IMR-90 (cell line): ENCODE results near the gene OLFML3. TPM values are rescaled to one million over a fixed set of nuclear protein-coding genes. Genes with fewer than 3 reads are reported as not detected.

ENCODE experiments used
- ATAC-seq: fragments of 200-7000 bp; cut with Tn5 transposase; 2 replicates; pipeline ENCODE4 v1.9.1; 2020; ENCODE audit warnings: low read depth, mild to moderate bottlenecking, moderate library complexity
- BruUV-seq: library from RNA; stranded (reverse); fragments of 400-500 nt; replicated peaks from 2 replicates; lab custom pipeline; 2021; lab: Mats Ljungman, UMichigan
- CTCF ChIA-PET: fragments of 300-600 bp; formaldehyde crosslinking; extraction: SDS; loops from one replicate; lab custom pipeline; 2021; ENCODE audit warnings: antibody characterized with exemption; lab: Yijun Ruan, JAX
- POLR2A ChIA-PET: fragments of 300-600 bp; sonication (Branson Sonifier 250); formaldehyde crosslinking; loops from one replicate; lab custom pipeline; 2022; ENCODE audit warnings: antibody characterized with exemption; ENCODE audit not compliant: unreplicated experiment; lab: Charles Lee
- DNase-seq: peaks from one replicate; pipeline ENCODE4 v3.0.0; 2013
- H2AFZ ChIP-seq: replicated peaks from 2 replicates; pipeline ENCODE3; 2013; ENCODE audit warnings: low read length, mild to moderate bottlenecking; ENCODE audit not compliant: poor library complexity
- H2AK5ac ChIP-seq: 2 replicates; pipeline ENCODE4 v1.6.1; 2013; ENCODE audit warnings: low read depth, low read length, inconsistent platforms
- H2AK9ac ChIP-seq: replicated peaks from 2 replicates; pipeline ENCODE3; 2013; ENCODE audit warnings: mild to moderate bottlenecking, low read depth, low read length, moderate library complexity; ENCODE audit not compliant: poor library complexity
- H2BK120ac ChIP-seq: 2 replicates; pipeline ENCODE4 v1.6.1; 2013; ENCODE audit warnings: low read depth, low read length, inconsistent platforms
- H2BK15ac ChIP-seq: 3 replicates; pipeline ENCODE4 v1.6.1; 2013; ENCODE audit warnings: low read depth, low read length, inconsistent platforms
- H2BK20ac ChIP-seq: 2 replicates; pipeline ENCODE4 v1.6.1; 2013; ENCODE audit warnings: low read depth, mild to moderate bottlenecking, inconsistent platforms, low read length, moderate library complexity
- H2BK5ac ChIP-seq: 2 replicates; pipeline ENCODE4 v1.6.1; 2013; ENCODE audit warnings: mild to moderate bottlenecking, low read depth, low read length, inconsistent platforms; ENCODE audit not compliant: poor library complexity, severe bottlenecking
- H3K14ac ChIP-seq: replicated peaks from 2 replicates; pipeline ENCODE4 v1.6.1; 2013; ENCODE audit warnings: low read depth, low read length, inconsistent platforms
- H3K18ac ChIP-seq: 2 replicates; pipeline ENCODE4 v1.6.1; 2013; ENCODE audit warnings: low read depth, low read length, control low read depth
- H3K23ac ChIP-seq: 2 replicates; pipeline ENCODE4 v1.6.1; 2013; ENCODE audit warnings: low read depth, low read length, inconsistent platforms
- H3K27ac ChIP-seq: 2 replicates; pipeline ENCODE4 v1.5.1; 2013; ENCODE audit warnings: mild to moderate bottlenecking, control low read depth, low read length; ENCODE audit not compliant: insufficient read depth
- H3K27me3 ChIP-seq: 2 replicates; pipeline ENCODE4 v1.6.1; 2013; ENCODE audit warnings: low read length; ENCODE audit not compliant: control insufficient read depth, insufficient read depth
- H3K36me3 ChIP-seq: 2 replicates; pipeline ENCODE4 v1.6.1; 2013; ENCODE audit warnings: low read length, mixed read lengths; ENCODE audit not compliant: control insufficient read depth, insufficient read depth
- H3K4ac ChIP-seq: 2 replicates; pipeline ENCODE4 v1.6.1; 2013; ENCODE audit warnings: low read depth, low read length, inconsistent platforms
- H3K4me1 ChIP-seq: 2 replicates; pipeline ENCODE4 v1.6.1; 2013; ENCODE audit warnings: low read length, mixed read lengths; ENCODE audit not compliant: control insufficient read depth, insufficient read depth
- H3K4me2 ChIP-seq: 2 replicates; pipeline ENCODE4 v1.6.1; 2013; ENCODE audit warnings: low read depth, mild to moderate bottlenecking, control low read depth, low read length, moderate library complexity
- H3K4me3 ChIP-seq: 2 replicates; pipeline ENCODE4 v1.5.1; 2013; ENCODE audit warnings: low read depth, mild to moderate bottlenecking, control low read depth, low read length, moderate library complexity; ENCODE audit not compliant: insufficient read depth
- H3K56ac ChIP-seq: 2 replicates; pipeline ENCODE4 v1.6.1; 2013; ENCODE audit warnings: low read length, inconsistent platforms; ENCODE audit not compliant: insufficient read depth; ENCODE audit errors: extremely low read depth
- H3K79me1 ChIP-seq, 2 experiments: 2 replicates each; pipeline ENCODE4 v1.6.1; 2013; ENCODE audit warnings: low read length in 2 of 2, inconsistent platforms in 1 of 2, low read depth in 1 of 2
- H3K9ac ChIP-seq: 2 replicates; pipeline ENCODE4 v1.6.1; 2013; ENCODE audit warnings: low read depth, low read length, control low read depth
- H3K9me1 ChIP-seq: 2 replicates; pipeline ENCODE4 v1.6.1; 2013; ENCODE audit warnings: low read length, inconsistent platforms; ENCODE audit not compliant: insufficient read depth
- H3K9me3 ChIP-seq: 2 replicates; pipeline ENCODE4 v1.6.1; 2013; ENCODE audit warnings: low read length; ENCODE audit not compliant: control insufficient read depth, insufficient read depth
- H4K20me1 ChIP-seq: 2 replicates; pipeline ENCODE4 v1.6.1; 2013; ENCODE audit warnings: low read length, inconsistent platforms; ENCODE audit not compliant: insufficient read depth
- H4K5ac ChIP-seq: 2 replicates; pipeline ENCODE4 v1.6.1; 2013; ENCODE audit warnings: mild to moderate bottlenecking, low read depth, low read length, control low read depth
- H4K8ac ChIP-seq, 2 experiments: 2 replicates each; pipeline ENCODE4 v1.6.1; 2013; ENCODE audit warnings: low read depth in 2 of 2, low read length in 2 of 2, control low read depth in 1 of 2, inconsistent platforms in 1 of 2
- H4K91ac ChIP-seq: 2 replicates; pipeline ENCODE4 v1.6.1; 2013; ENCODE audit warnings: low read depth, low read length, inconsistent platforms; ENCODE audit not compliant: insufficient read depth
- BHLHE40 ChIP-seq: fragments of 150-350 bp; IDR thresholded peaks from 2 replicates; pipeline ENCODE4 v1.6.1; 2016; ENCODE audit warnings: mild to moderate bottlenecking, low read depth, low read length
- CEBPB ChIP-seq: IDR thresholded peaks from 2 replicates; pipeline ENCODE4 v1.6.1; 2012; ENCODE audit warnings: low read depth, low read length, improper control_type of control experiment
- CHD1 ChIP-seq: IDR thresholded peaks from 2 replicates; pipeline ENCODE4 v1.6.1; 2012; ENCODE audit warnings: low read depth, low read length, improper control_type of control experiment
- CTCF ChIP-seq: conservative IDR thresholded peaks from 2 replicates; pipeline ENCODE4 v1.5.1; 2012; ENCODE audit warnings: mild to moderate bottlenecking, low read depth, low read length, improper control_type of control experiment
- ELK1 ChIP-seq: fragments of 150-350 bp; IDR thresholded peaks from 2 replicates; pipeline ENCODE4 v1.6.1; 2016; ENCODE audit warnings: low read depth, mild to moderate bottlenecking, low read length, moderate library complexity, borderline replicate concordance
- FOS ChIP-seq: fragments of 150-350 bp; IDR thresholded peaks from 2 replicates; pipeline ENCODE4 v1.6.1; 2016; ENCODE audit warnings: low read depth, low read length
- MAFK ChIP-seq: IDR thresholded peaks from 2 replicates; pipeline ENCODE4 v1.6.1; 2012; ENCODE audit warnings: low read depth, low read length, improper control_type of control experiment
- MAZ ChIP-seq: IDR thresholded peaks from 2 replicates; pipeline ENCODE4 v1.6.1; 2012; ENCODE audit warnings: low read depth, mild to moderate bottlenecking, low read length, improper control_type of control experiment, moderate library complexity, borderline replicate concordance
- MXI1 ChIP-seq: IDR thresholded peaks from 2 replicates; pipeline ENCODE4 v1.6.1; 2012; ENCODE audit warnings: low read depth, mild to moderate bottlenecking, low read length, moderate library complexity, borderline replicate concordance
- NFE2L2 ChIP-seq: fragments of 150-350 bp; IDR thresholded peaks from 2 replicates; pipeline ENCODE4 v1.6.1; 2016; ENCODE audit warnings: low read depth, mild to moderate bottlenecking, low read length
- POLR2A ChIP-seq: IDR thresholded peaks from 2 replicates; pipeline ENCODE4 v1.6.1; 2012; ENCODE audit warnings: mild to moderate bottlenecking, low read depth, low read length
- RAD21 ChIP-seq: IDR thresholded peaks from 2 replicates; pipeline ENCODE4 v1.6.1; 2012; ENCODE audit warnings: low read length, improper control_type of control experiment
- RCOR1 ChIP-seq: IDR thresholded peaks from 2 replicates; pipeline ENCODE4 v1.6.1; 2012; ENCODE audit warnings: mild to moderate bottlenecking, low read length, improper control_type of control experiment; ENCODE audit not compliant: insufficient replicate concordance
- RFX5 ChIP-seq: IDR thresholded peaks from 2 replicates; pipeline ENCODE4 v1.8.0; 2012; ENCODE audit warnings: low read depth, mild to moderate bottlenecking, low read length, moderate library complexity
- SMC3 ChIP-seq: fragments of 150-350 bp; IDR thresholded peaks from 2 replicates; pipeline ENCODE4 v1.6.1; 2016; ENCODE audit warnings: low read depth, mild to moderate bottlenecking, antibody characterized with exemption, low read length, moderate library complexity
- USF2 ChIP-seq: fragments of 150-350 bp; IDR thresholded peaks from 2 replicates; pipeline ENCODE4 v1.6.1; 2017; ENCODE audit warnings: mild to moderate bottlenecking, antibody characterized with exemption, low read length, low read depth
- WGBS, 2 experiments: methylation state at CpG; one replicate each; pipeline versions ENCODE4 v1.1.5 to v1.1.7; 2013; ENCODE audit warnings: missing lambda C conversion rate in 2 of 2; ENCODE audit not compliant: insufficient read length in 1 of 2; ENCODE audit errors: extremely low coverage in 2 of 2; 5-methylcytosine and 5-hydroxymethylcytosine counted together
- dilution Hi-C: fragments of 300-500 bp; cut with HindIII; formaldehyde crosslinking; loops from one replicate; pipeline ENCODE4 v1.14.3; 2018; ENCODE audit warnings: low sequenced_read_pairs; ENCODE audit not compliant: unreplicated experiment
- in situ Hi-C: fragments of 300-500 bp; cut with MboI; formaldehyde crosslinking; loops from 3 replicates; pipeline ENCODE4 v1.14.3; 2019; ENCODE audit warnings: low sequenced_read_pairs, inconsistent platforms, mixed read lengths
- intact Hi-C: fragments of 100-400 bp; cut with micrococcal nuclease; formaldehyde crosslinking; loops from 2 replicates; pipeline ENCODE4 v1.10.0; 2022
- polyA plus RNA-seq, 3 experiments: library from polyadenylated mRNA; depleted of rRNA; stranded (reverse); fragments of >200 nt; gene quantifications; 2 replicates each; pipeline ENCODE4 v1.2.3, GENCODE V29; 2012; ENCODE audit warnings: low replicate concordance in 1 of 3
- total RNA-seq: library from RNA; depleted of rRNA; stranded (reverse); fragments of >200 nt; gene quantifications from 2 replicates; pipeline ENCODE4 v1.2.3, GENCODE V29; 2012

Gene OLFML3
- total and polyA plus RNA-seq, 2 of the 4 experiments (the other 2 are of a cell fraction): 40.9 to 71.3 TPM

- no peak for DNase-seq
- CTCF ChIA-PET: interaction anchor here (1.3 kb wide), 1 partner anchor 23 kb away, joined by 4 read pairs; no protein-coding TSS in a partner anchor
- Histone ChIP-seq H4K91ac (no peak overlapping the region), H3K4me1 (peaks cover 2% of the 10 kb centered on the region; the same call in 1 of the 2 replicates), H2BK20ac (no peak overlapping the region), H2BK5ac (no peak overlapping the region), H3K9me3 (no peaks in the 10 kb centered on the region), H3K36me3 (no peaks in the 10 kb centered on the region), H4K5ac (no peak overlapping the region), H4K20me1 (peaks cover 72% of the 10 kb centered on the region), H3K79me1 (peaks cover 8 to 56% of the 10 kb centered on the region in 2 experiments; a peak in 3 of 4 replicates), H3K18ac (no peak overlapping the region), H3K27ac (no peak overlapping the region), H4K8ac (no peak overlapping the region), H2AK9ac (no peak overlapping the region), H2BK120ac (no peak overlapping the region), H3K9me1 (peaks cover 11% of the 10 kb centered on the region), H3K4me3 (no peak overlapping the region), H3K4me2 (no peak overlapping the region), H3K56ac (no peak overlapping the region), H3K4ac (no peak overlapping the region), H3K9ac (no peak overlapping the region), H3K27me3 (no peaks in the 10 kb centered on the region), H2AFZ (no peak overlapping the region), H3K14ac (no peak overlapping the region), H3K23ac (no peak overlapping the region), H2BK15ac (no peak overlapping the region), H2AK5ac (no peak overlapping the region)
- no CpG with 5 or more reads among the region's 5 CpGs for WGBS, 2 experiments
- dilution Hi-C loops: no loop called here
- POLR2A ChIA-PET: interaction anchor here (0.6 kb wide), 3 partner anchors 11 to 637 kb away, joined by 3 to 5 read pairs (median 4); no protein-coding TSS in a partner anchor
- ATAC-seq: no peak
- no TSS peak for BruUV-seq
- in situ Hi-C loops: no loop called here
- intact Hi-C loops: loop anchor here (10.0 kb wide), 1 partner anchor 790 kb away; no protein-coding TSS in a partner anchor
- TF ChIP-seq MAFK (no peak), NFE2L2 (no peak), ELK1 (no peak), CHD1 (no peak), FOS (no peak), CTCF (no peak), RCOR1 (no peak), MXI1 (no peak), POLR2A (no peak), SMC3 (no peak), MAZ (no peak), USF2 (no peak), BHLHE40 (no peak), RAD21 (no peak), CEBPB (no peak), RFX5 (no peak)
These were observed 44.7 kb upstream of the OLFML3 start for GRCh38 chr1:113934511-113935055.
